Activated CD4-positive, alpha-beta T cell treated with anti-CD3 and anti-CD28 coated beads for 36 hours (primary cell): Measurements from ENCODE around the gene SAP25. TPM values are rescaled to one million over a fixed set of nuclear protein-coding genes. Genes with fewer than 3 reads are reported as not detected.

Experiments
- ATAC-seq: fragments of 200-7000 bp; cut with Tn5 transposase; one replicate; pipeline ENCODE4 v1.10.0; 2021; ENCODE audit warnings: mild to moderate bottlenecking, moderate library complexity
- CTCF ChIA-PET: fragments of 350-600 bp; sonication (Branson Sonifier 250); formaldehyde crosslinking; loops from one replicate; lab custom pipeline; 2021; ENCODE audit warnings: antibody characterized with exemption; lab: Charles Lee
- POLR2A ChIA-PET: fragments of 350-600 bp; sonication (Branson Sonifier 250); formaldehyde crosslinking; loops from one replicate; lab custom pipeline; 2021; ENCODE audit warnings: antibody characterized with exemption, inconsistent platforms; lab: Charles Lee
- DNase-seq: peaks from one replicate; pipeline ENCODE4 v3.0.0-alpha.2; 2020
- H3K27ac Mint-ChIP-seq: one replicate; pipeline ENCODE4 v1.8.0; 2021; ENCODE audit warnings: mixed read lengths
- H3K27me3 Mint-ChIP-seq: one replicate; pipeline ENCODE4 v1.8.0; 2021; ENCODE audit warnings: mixed read lengths
- H3K36me3 Mint-ChIP-seq: one replicate; pipeline ENCODE4 v1.8.0; 2021; ENCODE audit warnings: low read depth, mixed read lengths
- H3K4me1 Mint-ChIP-seq: one replicate; pipeline ENCODE4 v1.8.0; 2021; ENCODE audit warnings: mixed read lengths
- H3K4me3 Mint-ChIP-seq: one replicate; pipeline ENCODE4 v1.8.0; 2021; ENCODE audit warnings: mild to moderate bottlenecking, moderate library complexity, mixed read lengths
- H3K9me3 Mint-ChIP-seq: one replicate; pipeline ENCODE4 v1.8.0; 2021; ENCODE audit warnings: low read depth, mixed read lengths
- intact Hi-C, 2 experiments: fragments of 100-400 bp; cut with DNase I in 1 of 2; cut with micrococcal nuclease in 1 of 2; formaldehyde crosslinking; loops; one replicate each; pipeline versions ENCODE4 v1.14.2 to v1.15.1; 2022 to 2024; cut with DNase I, micrococcal nuclease
- total RNA-seq, 2 experiments: library from RNA; stranded (reverse); gene quantifications; one replicate each; pipeline ENCODE4 v1.2.3, GENCODE V29; 2021

Gene SAP25
- 10 to 100 TPM in 1 of 2 experiments, 1 to 10 TPM in 1; 9.9 to 13.1 TPM for total RNA-seq

GRCh38 chr7:100573691-100574361, at the start of gene SAP25:
TSS of gene SAP25 (minus strand) at chr7:100573900. CDS start at chr7:100573742, 158 bp downstream.
- DNase-seq (no peak), ATAC-seq (no peak)
- no peak within 1 kb of the TSS for H3K4me3 Mint-ChIP-seq
- intact Hi-C loops, result no loop called here
- peaks cover 25% of the 10 kb centered on the region for H3K4me1 Mint-ChIP-seq
- H3K9me3 Mint-ChIP-seq, result no peaks in the 10 kb centered on the region
- H3K36me3 Mint-ChIP-seq, result peaks cover 17% of the 10 kb centered on the region
- no peak within 1 kb of the TSS for H3K27ac Mint-ChIP-seq
- H3K27me3 Mint-ChIP-seq, result no peaks in the 10 kb centered on the region
- ChIA-PET POLR2A (no interaction called here), CTCF (no interaction called here)

- POLR2A ChIA-PET, result no interaction called here
- Mint-ChIP-seq H3K9me3 (no peaks in the 10 kb centered on the region), H3K36me3 (peaks cover 2% of the 10 kb centered on the region)
Measured at GRCh38 chr7:100621554-100621953, 47.9 kb upstream of the SAP25 start.

GRCh38 chr7:100620804-100621203, 47.1 kb upstream of the SAP25 start:
- ATAC-seq (no peak), DNase-seq (no peak)
- peaks cover 2% of the 10 kb centered on the region for H3K4me1 Mint-ChIP-seq
- no peak overlapping the region for H3K27ac Mint-ChIP-seq
- H3K4me3 Mint-ChIP-seq, result no peak overlapping the region
- POLR2A ChIA-PET, result no interaction called here
- H3K9me3 Mint-ChIP-seq, result no peaks in the 10 kb centered on the region
- intact Hi-C loops, result no loop called here
- no peaks in the 10 kb centered on the region for H3K27me3 Mint-ChIP-seq
- H3K36me3 Mint-ChIP-seq, result peaks cover 2% of the 10 kb centered on the region
- CTCF ChIA-PET, result interaction anchor here (0.6 to 1.5 kb wide), 3 partner anchors 8 to 97 kb away, joined by 3 read pairs; partner anchors contain the start of genes MOSPD3 and POP7

More at GRCh38 chr7:100621554-100621953, 47.9 kb upstream of the SAP25 start:
- Mint-ChIP-seq H3K4me3 (no peak overlapping the region), H3K4me1 (peaks cover 9% of the 10 kb centered on the region), H3K27me3 (no peaks in the 10 kb centered on the region), H3K27ac (no peak overlapping the region)
- intact Hi-C loops, result no loop called here
- ATAC-seq (no peak), DNase-seq (no peak)
- CTCF ChIA-PET, result interaction anchor here (0.8 kb wide), 1 partner anchor 463 kb away, joined by 3 read pairs; no protein-coding TSS in a partner anchor

- ATAC-seq, result no peak
- POLR2A ChIA-PET, result interaction anchor here (0.5 kb wide), 1 partner anchor 211 kb away, joined by 4 read pairs; no protein-coding TSS in a partner anchor
- H3K4me3 Mint-ChIP-seq, result no peak overlapping the region
Measured at GRCh38 chr7:100620239-100620638, 46.5 kb upstream of the SAP25 start.

GRCh38 chr7:100614308-100614861, 40.7 kb upstream of the SAP25 start:
- H3K4me1 Mint-ChIP-seq, result peaks cover 17% of the 10 kb centered on the region
- intact Hi-C loops, result loop anchor here in 1 of 2 experiments (5.0 kb wide), 2 partner anchors 78 to 263 kb away; partner anchors contain the start of genes GIGYF1 and SRRT
- no peak overlapping the region for H3K4me3 Mint-ChIP-seq
- POLR2A ChIA-PET, result interaction anchor here (1.5 kb wide), 1 partner anchor 12 kb away, joined by 5 read pairs; no protein-coding TSS in a partner anchor
- no peak for ATAC-seq
- H3K27me3 Mint-ChIP-seq, result no peaks in the 10 kb centered on the region
- H3K9me3 Mint-ChIP-seq, result no peaks in the 10 kb centered on the region
- no peak for DNase-seq
- H3K36me3 Mint-ChIP-seq, result no peaks in the 10 kb centered on the region
- CTCF ChIA-PET, result interaction anchor here (0.7 to 3.9 kb wide), 5 partner anchors 15 to 91 kb away, joined by 3 to 22 read pairs (median 3); partner anchors contain the start of gene POP7
- no peak overlapping the region for H3K27ac Mint-ChIP-seq

More at GRCh38 chr7:100620239-100620638, 46.5 kb upstream of the SAP25 start:
- H3K9me3 Mint-ChIP-seq, result no peaks in the 10 kb centered on the region
- H3K4me1 Mint-ChIP-seq, result no peaks in the 10 kb centered on the region
- intact Hi-C loops, result no loop called here
- DNase-seq, result no peak
- H3K27ac Mint-ChIP-seq, result no peak overlapping the region
- peaks cover 2% of the 10 kb centered on the region for H3K36me3 Mint-ChIP-seq
- no peaks in the 10 kb centered on the region for H3K27me3 Mint-ChIP-seq
- CTCF ChIA-PET, result interaction anchor here (1.5 kb wide), 2 partner anchors 8 to 86 kb away, joined by 3 read pairs; partner anchors contain the start of genes MOSPD3 and POP7

- Mint-ChIP-seq H3K27ac (no peak overlapping the region), H3K27me3 (no peaks in the 10 kb centered on the region), H3K4me1 (peaks cover 17% of the 10 kb centered on the region), H3K36me3 (no peaks in the 10 kb centered on the region), H3K4me3 (peak overlapping the region; percentile 83), H3K9me3 (no peaks in the 10 kb centered on the region)
- ChIA-PET CTCF (interaction anchor here (0.7 to 3.9 kb wide), 10 partner anchors 11 to 391 kb away, joined by 3 to 22 read pairs (median 5); partner anchors contain the start of genes PCOLCE and POP7), POLR2A (interaction anchor here (0.8 to 2.0 kb wide), 5 partner anchors 13 to 185 kb away, joined by 3 to 12 read pairs (median 5); partner anchors contain the start of genes FBXO24, LRCH4 and ZCWPW1)
- intact Hi-C loops, result loop anchor here in 1 of 2 experiments (5.0 kb wide), 2 partner anchors 79 to 264 kb away; partner anchors contain the start of genes GIGYF1 and SRRT
- DNase-seq (no peak), ATAC-seq (no peak)
Measured at GRCh38 chr7:100613412-100614175, 39.9 kb upstream of the SAP25 start.

GRCh38 chr7:100612730-100613390, 39.2 kb upstream of the SAP25 start:
- no peak overlapping the region for H3K27ac Mint-ChIP-seq
- DNase-seq, result peak; percentile 51
- ATAC-seq, result no peak

GRCh38 chr7:100611983-100612729, 38.5 kb upstream of the SAP25 start, which contains the start of gene MOSPD3:
TSS of gene MOSPD3 (plus strand) at chr7:100612540. CDS start at chr7:100612792, 252 bp downstream.
- intact Hi-C loops, result loop anchor here (1.0 to 5.0 kb wide), 17 partner anchors 8 to 435 kb away; partner anchors contain the start of genes FBXO24 (in 2 of the 2), GIGYF1 (in 2 of the 2), GNB2 (in 2 of the 2) and LRCH4 (in 2 of the 2)
- peak within 1 kb of the TSS; percentile 83 for H3K4me3 Mint-ChIP-seq

More at GRCh38 chr7:100612730-100613390, 39.2 kb upstream of the SAP25 start:
- ChIA-PET POLR2A (interaction anchor here (0.6 to 2.0 kb wide), 11 partner anchors 14 to 268 kb away, joined by 3 to 12 read pairs (median 4); partner anchors contain the start of genes FBXO24, GNB2, LRCH4 and POP7), CTCF (interaction anchor here (0.6 to 3.9 kb wide), 21 partner anchors 8 to 479 kb away, joined by 3 to 22 read pairs (median 5); partner anchors contain the start of genes FBXO24, LRCH4, PCOLCE and POP7)
- Mint-ChIP-seq H3K4me3 (peak overlapping the region; percentile 83), H3K4me1 (peaks cover 17% of the 10 kb centered on the region), H3K27me3 (no peaks in the 10 kb centered on the region), H3K36me3 (no peaks in the 10 kb centered on the region), H3K9me3 (no peaks in the 10 kb centered on the region)
- intact Hi-C loops, result loop anchor here (1.0 to 5.0 kb wide), 17 partner anchors 9 to 436 kb away; partner anchors contain the start of genes FBXO24 (in 2 of the 2), GIGYF1 (in 2 of the 2), GNB2 (in 2 of the 2) and LRCH4 (in 2 of the 2)

GRCh38 chr7:100609958-100610357, 36.3 kb upstream of the SAP25 start:
- H3K27ac Mint-ChIP-seq, result peak overlapping the region; percentile 44
- no peak for DNase-seq
- ChIA-PET POLR2A (no interaction called here), CTCF (interaction anchor here (1.2 kb wide), 1 partner anchor 24 kb away, joined by 3 read pairs; no protein-coding TSS in a partner anchor)
- intact Hi-C loops, result loop anchor here in 1 of 2 experiments (5.0 kb wide), 2 partner anchors 82 to 267 kb away; partner anchors contain the start of genes GIGYF1 and SRRT
- H3K27me3 Mint-ChIP-seq, result peaks cover 3% of the 10 kb centered on the region
- no peak overlapping the region for H3K4me3 Mint-ChIP-seq
- H3K4me1 Mint-ChIP-seq, result peaks cover 23% of the 10 kb centered on the region
- ATAC-seq, result no peak
- no peaks in the 10 kb centered on the region for H3K9me3 Mint-ChIP-seq
- no peaks in the 10 kb centered on the region for H3K36me3 Mint-ChIP-seq

More at GRCh38 chr7:100611983-100612729, 38.5 kb upstream of the SAP25 start, which contains the start of gene MOSPD3:
- ChIA-PET POLR2A (interaction anchor here (0.6 to 2.0 kb wide), 8 partner anchors 20 to 267 kb away, joined by 3 to 12 read pairs (median 4); partner anchors contain the start of genes FBXO24, GNB2, LRCH4 and POP7), CTCF (interaction anchor here (0.6 to 3.9 kb wide), 18 partner anchors 8 to 478 kb away, joined by 3 to 22 read pairs (median 5); partner anchors contain the start of genes FBXO24, LRCH4, PCOLCE and POP7)
- Mint-ChIP-seq H3K27ac (peak within 1 kb of the TSS; percentile 100), H3K27me3 (no peaks in the 10 kb centered on the region), H3K9me3 (no peaks in the 10 kb centered on the region), H3K36me3 (no peaks in the 10 kb centered on the region), H3K4me1 (peaks cover 17% of the 10 kb centered on the region)
- peak; percentile 94 for ATAC-seq
- peak; percentile 99 for DNase-seq
